SIG-M5 (cell line): Measurements from ENCODE around the gene TEDDM1.

Experiments used
- DNase-seq: peaks from one replicate; lab custom pipeline; 2025; lab: John Stamatoyannopoulos, UW

TEDDM1 gene

GRCh38 chr1:182407724-182408123, 7.3 kb upstream of the TEDDM1 start:
- no peak for DNase-seq

- DNase-seq = no peak
These were observed 5.5 kb upstream of the TEDDM1 start for GRCh38 chr1:182406012-182406411.

- DNase-seq = no peak
These were observed 5.1 kb upstream of the TEDDM1 start for GRCh38 chr1:182405578-182405977.

- DNase-seq = no peak
These were observed 4.3 kb upstream of the TEDDM1 start for GRCh38 chr1:182404781-182405180.

GRCh38 chr1:182397653-182398393, 2.6 kb downstream of the TEDDM1 start:
- DNase-seq = no peak

- no peak for DNase-seq
These were observed 4.6 kb downstream of the TEDDM1 start for GRCh38 chr1:182395906-182396305.

GRCh38 chr1:182394055-182394775, 6.3 kb downstream of the TEDDM1 start:
- DNase-seq = peak; percentile 28

GRCh38 chr1:182392050-182393028, 8.1 kb downstream of the TEDDM1 start:
- peak; percentile 35 for DNase-seq

GRCh38 chr1:182391362-182392049, 9.0 kb downstream of the TEDDM1 start, which contains the start of gene GLUL:
TSS of gene GLUL (minus strand) at chr1:182391790. CDS start at chr1:182388737, 3,053 bp downstream.
- DNase-seq = peak; percentile 68

- no peak for DNase-seq
These were observed 9.5 kb downstream of the TEDDM1 start for GRCh38 chr1:182391028-182391361.

GRCh38 chr1:182389619-182390047, 10.8 kb downstream of the TEDDM1 start:
- no peak for DNase-seq

GRCh38 chr1:182388392-182389134, 11.9 kb downstream of the TEDDM1 start:
- DNase-seq = no peak

- no peak for DNase-seq
These were observed 12.9 kb downstream of the TEDDM1 start for GRCh38 chr1:182387566-182387965.

- no peak for DNase-seq
These were observed 13.5 kb downstream of the TEDDM1 start for GRCh38 chr1:182386980-182387379.

GRCh38 chr1:182385885-182386853, 14.3 kb downstream of the TEDDM1 start:
- no peak for DNase-seq

- no peak for DNase-seq
These were observed 16.0 kb downstream of the TEDDM1 start for GRCh38 chr1:182384387-182384960.

- no peak for DNase-seq
These were observed 16.5 kb downstream of the TEDDM1 start for GRCh38 chr1:182383934-182384333.

GRCh38 chr1:182383037-182383661, 17.3 kb downstream of the TEDDM1 start:
- DNase-seq = no peak
